ENCODE measurements around the gene CLTCL1. TPM values are rescaled to one million over a fixed set of nuclear protein-coding genes. Genes with fewer than 3 reads are reported as not detected.
A peak's percentile ranks its signal among the peaks of the same experiment; 100 is the strongest.

Gene CLTCL1
- total and polyA plus RNA-seq, 9 of the 15 experiments (the other 6 are each of a cell fraction or from before 2014, with no cell fraction given): 1.1 to 11.7 (median 5.0) TPM

DNA sequence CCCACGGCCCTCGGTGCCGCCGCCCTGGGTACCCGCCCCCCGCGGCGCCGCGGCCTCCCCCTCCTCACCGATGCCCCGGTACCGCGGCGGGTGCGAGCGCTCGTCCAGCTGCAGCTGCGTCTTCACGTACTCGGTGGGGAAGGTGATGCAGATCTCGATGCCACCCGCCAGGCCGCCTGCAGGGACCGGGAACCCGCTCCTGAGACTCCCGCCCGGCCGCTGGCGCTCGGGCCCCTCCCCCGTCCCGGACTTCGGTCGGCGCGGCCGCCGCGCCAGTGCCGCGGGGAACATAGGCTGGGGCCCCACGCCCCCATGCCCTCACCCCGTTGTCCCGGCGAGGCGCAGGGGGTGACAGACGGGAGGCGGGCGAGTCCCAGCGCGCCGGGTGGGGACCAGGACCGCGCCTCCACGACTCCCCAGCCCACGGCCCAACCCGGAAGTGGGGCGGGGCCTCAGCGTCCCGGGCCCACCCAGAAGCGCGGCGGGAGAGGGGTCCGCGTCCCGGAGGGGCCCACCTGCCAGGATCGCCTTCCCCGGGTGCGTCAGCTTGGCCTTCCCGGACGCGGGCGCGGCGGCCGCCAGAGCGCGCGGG, 113.4 kb downstream of the CLTCL1 start (continued):
- TF ChIP-seq HES1 (IDR thresholded peaks at IDR 0.05; ENCODE audit: low read depth) (no peak), ETV1 (tag; conservative IDR thresholded peaks at IDR 0.05; ENCODE audit: low read depth) (no peak), BHLHE40 (IDR thresholded peaks at IDR 0.05; ENCODE audit: low read length) (peak; percentile 34; the same call in 1 of the 2 replicates), ZNF707 (CRISPR knock-in tag; conservative IDR thresholded peaks at IDR 0.05) (no peak; the same call in 1 of the 2 replicates), ZNF280B (CRISPR knock-in tag; IDR thresholded peaks at IDR 0.05) (peak; percentile 86), ZNF274 (IDR thresholded peaks at IDR 0.05; ENCODE audit: borderline replicate concordance, low read depth, low read length) (peak; percentile 40; the same call in 1 of the 2 replicates), REST (IDR thresholded peaks at IDR 0.05; ENCODE audit: borderline replicate concordance) (no peak), REST (CRISPR knock-in tag; IDR thresholded peaks at IDR 0.05; ENCODE audit: low read depth) (peak; percentile 90), ZNF785 (CRISPR knock-in tag; IDR thresholded peaks at IDR 0.05) (no peak), MAZ (CRISPR knock-in tag; conservative IDR thresholded peaks at IDR 0.05 in 1 of 2, IDR thresholded peaks at IDR 0.05 in 1 of 2) (peak in 1 of 2 experiments; percentile 94; a peak in 2 of 4 replicates), GABPA (tag; conservative IDR thresholded peaks at IDR 0.05; ENCODE audit: low read depth) (no peak), NR4A1 (CRISPR knock-in tag; IDR thresholded peaks at IDR 0.05) (peak; percentile 89; the same call in 1 of the 2 replicates), NR4A1 (tag; IDR thresholded peaks at IDR 0.05) (peak; percentile 88), ZNF239 (CRISPR knock-in tag; IDR thresholded peaks at IDR 0.05) (peak; percentile 27)
- TF ChIP-seq, protein P1, sequence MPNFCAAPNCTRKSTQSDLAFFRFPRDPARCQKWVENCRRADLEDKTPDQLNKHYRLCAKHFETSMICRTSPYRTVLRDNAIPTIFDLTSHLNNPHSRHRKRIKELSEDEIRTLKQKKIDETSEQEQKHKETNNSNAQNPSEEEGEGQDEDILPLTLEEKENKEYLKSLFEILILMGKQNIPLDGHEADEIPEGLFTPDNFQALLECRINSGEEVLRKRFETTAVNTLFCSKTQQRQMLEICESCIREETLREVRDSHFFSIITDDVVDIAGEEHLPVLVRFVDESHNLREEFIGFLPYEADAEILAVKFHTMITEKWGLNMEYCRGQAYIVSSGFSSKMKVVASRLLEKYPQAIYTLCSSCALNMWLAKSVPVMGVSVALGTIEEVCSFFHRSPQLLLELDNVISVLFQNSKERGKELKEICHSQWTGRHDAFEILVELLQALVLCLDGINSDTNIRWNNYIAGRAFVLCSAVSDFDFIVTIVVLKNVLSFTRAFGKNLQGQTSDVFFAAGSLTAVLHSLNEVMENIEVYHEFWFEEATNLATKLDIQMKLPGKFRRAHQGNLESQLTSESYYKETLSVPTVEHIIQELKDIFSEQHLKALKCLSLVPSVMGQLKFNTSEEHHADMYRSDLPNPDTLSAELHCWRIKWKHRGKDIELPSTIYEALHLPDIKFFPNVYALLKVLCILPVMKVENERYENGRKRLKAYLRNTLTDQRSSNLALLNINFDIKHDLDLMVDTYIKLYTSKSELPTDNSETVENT (CRISPR knock-in tag; IDR thresholded peaks at IDR 0.05): peak; percentile 96
